H9 (cell line): ENCODE data around the gene CCR2. TPM values are rescaled to one million over a fixed set of nuclear protein-coding genes. Genes with fewer than 3 reads are reported as not detected.

Experiments used
- DNase-seq: peaks from one replicate; pipeline ENCODE4 v3.0.0-alpha.2; 2017
- H2AFZ ChIP-seq: one replicate; pipeline ENCODE4 v1.6.1; 2013; ENCODE audit warnings: mild to moderate bottlenecking, low read length, control low read depth, moderate library complexity
- H2AK5ac ChIP-seq: 2 replicates; pipeline ENCODE4 v1.6.1; 2013; ENCODE audit warnings: low read length, control low read depth, mixed read lengths; ENCODE audit not compliant: insufficient read length
- H2BK120ac ChIP-seq: one replicate; pipeline ENCODE4 v1.6.1; 2013; ENCODE audit warnings: low read depth, mild to moderate bottlenecking, low read length, control low read depth, inconsistent platforms; ENCODE audit not compliant: poor library complexity, severe bottlenecking
- H2BK12ac ChIP-seq: 2 replicates; pipeline ENCODE4 v1.6.1; 2013; ENCODE audit warnings: low read length, control low read depth, mixed read lengths, low read depth; ENCODE audit not compliant: insufficient read length
- H2BK15ac ChIP-seq: 2 replicates; pipeline ENCODE4 v1.6.1; 2013; ENCODE audit warnings: low read depth, low read length, control low read depth
- H2BK20ac ChIP-seq: one replicate; pipeline ENCODE4 v1.6.1; 2013; ENCODE audit warnings: low read depth, mild to moderate bottlenecking, low read length, control low read depth, inconsistent platforms; ENCODE audit not compliant: poor library complexity, severe bottlenecking
- H2BK5ac ChIP-seq: 2 replicates; pipeline ENCODE4 v1.6.1; 2013; ENCODE audit warnings: low read length, control low read depth, mixed read lengths; ENCODE audit not compliant: insufficient read length
- H3K14ac ChIP-seq: 2 replicates; pipeline ENCODE4 v1.6.1; 2013; ENCODE audit warnings: low read length, control low read depth; ENCODE audit not compliant: insufficient read depth
- H3K18ac ChIP-seq: 2 replicates; pipeline ENCODE4 v1.6.1; 2013; ENCODE audit warnings: low read depth, mild to moderate bottlenecking, mixed read lengths, low read length, control low read depth; ENCODE audit not compliant: insufficient read length
- H3K23ac ChIP-seq: 2 replicates; pipeline ENCODE4 v1.6.1; 2013; ENCODE audit warnings: low read length, control low read depth, mixed read lengths, low read depth; ENCODE audit not compliant: insufficient read length
- H3K23me2 ChIP-seq: 2 replicates; pipeline ENCODE4 v1.6.1; 2013; ENCODE audit warnings: low read depth, mild to moderate bottlenecking, mixed read lengths, low read length, control low read depth; ENCODE audit not compliant: insufficient read length, poor library complexity, severe bottlenecking
- H3K27ac ChIP-seq: 2 replicates; pipeline ENCODE4 v1.5.1; 2013; ENCODE audit warnings: low read length, control low read depth, mixed read lengths, low read depth; ENCODE audit not compliant: insufficient read length
- H3K27me3 ChIP-seq: 2 replicates; pipeline ENCODE4 v1.6.1; 2013; ENCODE audit warnings: low read length, control low read depth, inconsistent platforms; ENCODE audit not compliant: insufficient read depth
- H3K4ac ChIP-seq: 2 replicates; pipeline ENCODE4 v1.6.1; 2013; ENCODE audit warnings: low read depth, mild to moderate bottlenecking, control low read depth, inconsistent platforms, low read length, moderate library complexity
- H3K4me1 ChIP-seq: 2 replicates; pipeline ENCODE4 v1.6.1; 2013; ENCODE audit warnings: low read length, control low read depth, inconsistent platforms; ENCODE audit not compliant: insufficient read depth
- H3K4me2 ChIP-seq: 2 replicates; pipeline ENCODE4 v1.6.1; 2013; ENCODE audit warnings: low read length, control low read depth, mixed read lengths; ENCODE audit not compliant: insufficient read length, insufficient read depth
- H3K56ac ChIP-seq: 2 replicates; pipeline ENCODE4 v1.6.1; 2013; ENCODE audit warnings: low read depth, mild to moderate bottlenecking, mixed read lengths, low read length, control low read depth; ENCODE audit not compliant: insufficient read length
- H3K79me1 ChIP-seq: 2 replicates; pipeline ENCODE4 v1.6.1; 2013; ENCODE audit warnings: low read depth, mild to moderate bottlenecking, moderate library complexity, low read length, control low read depth, inconsistent platforms; ENCODE audit not compliant: insufficient read depth, poor library complexity, severe bottlenecking
- H3K79me2 ChIP-seq: 2 replicates; pipeline ENCODE4 v1.6.1; 2013; ENCODE audit warnings: low read length, control low read depth, inconsistent platforms; ENCODE audit not compliant: insufficient read depth
- H3K9ac ChIP-seq: 2 replicates; pipeline ENCODE4 v1.6.1; 2013; ENCODE audit warnings: low read length, control low read depth, mixed read lengths; ENCODE audit not compliant: insufficient read length; ENCODE audit errors: extremely low read depth
- H3K9me3 ChIP-seq: one replicate; pipeline ENCODE4 v1.6.1; 2013; ENCODE audit warnings: low read depth, low read length, inconsistent platforms; ENCODE audit not compliant: control insufficient read depth
- H3T11ph ChIP-seq: one replicate; pipeline ENCODE4 v1.6.1; 2013; ENCODE audit warnings: mild to moderate bottlenecking, low read length, control low read depth, inconsistent platforms
- H4K20me1 ChIP-seq: one replicate; pipeline ENCODE4 v1.6.1; 2013; ENCODE audit not compliant: control insufficient read depth, insufficient read length, insufficient read depth
- H4K5ac ChIP-seq: 2 replicates; pipeline ENCODE4 v1.6.1; 2013; ENCODE audit warnings: low read depth, mild to moderate bottlenecking, mixed read lengths, low read length, control low read depth; ENCODE audit not compliant: insufficient read length
- H4K8ac ChIP-seq: replicated peaks from 2 replicates; pipeline ENCODE4 v1.6.1; 2013; ENCODE audit warnings: low read length, control low read depth, mixed read lengths, low read depth; ENCODE audit not compliant: insufficient read length
- H4K91ac ChIP-seq: 2 replicates; pipeline ENCODE4 v1.6.1; 2013; ENCODE audit warnings: low read depth, mild to moderate bottlenecking, moderate library complexity, mixed read lengths, low read length, control low read depth; ENCODE audit not compliant: insufficient read length
- H3K27ac Mint-ChIP-seq, 3 experiments: 2 replicates in 2 of 3; 3 replicates in 1 of 3; pipeline ENCODE4 v1.8.0; 2020 to 2021; ENCODE audit warnings: mixed read lengths in 3 of 3, mild to moderate bottlenecking in 1 of 3, moderate library complexity in 1 of 3
- H3K27me3 Mint-ChIP-seq: 2 replicates; pipeline ENCODE4 v1.8.0; 2021; ENCODE audit warnings: low read depth, mild to moderate bottlenecking, moderate library complexity, mixed read lengths
- H3K36me3 Mint-ChIP-seq, 3 experiments: 2 replicates in 2 of 3; 3 replicates in 1 of 3; pipeline ENCODE4 v1.8.0; 2020 to 2021; ENCODE audit warnings: low read depth in 3 of 3, mixed read lengths in 3 of 3; ENCODE audit not compliant: insufficient read depth in 1 of 3
- H3K4me1 Mint-ChIP-seq, 2 experiments: 2 replicates each; pipeline ENCODE4 v1.8.0; 2020; ENCODE audit warnings: mixed read lengths in 2 of 2
- H3K4me3 Mint-ChIP-seq, 2 experiments: 2 replicates in 1 of 2; 3 replicates in 1 of 2; pipeline ENCODE4 v1.8.0; 2020 to 2021; ENCODE audit warnings: mild to moderate bottlenecking in 2 of 2, mixed read lengths in 2 of 2, moderate library complexity in 1 of 2
- H3K9me3 Mint-ChIP-seq, 2 experiments: 2 replicates in 1 of 2; 3 replicates in 1 of 2; pipeline ENCODE4 v1.8.0; 2020; ENCODE audit warnings: mild to moderate bottlenecking in 2 of 2, mixed read lengths in 2 of 2, moderate library complexity in 1 of 2
- CTCF ChIP-seq: fragments of 200-600 bp; sonication (generic); conservative IDR thresholded peaks from 3 replicates; pipeline ENCODE4 v1.8.0; 2021; ENCODE audit warnings: antibody characterized with exemption, mild to moderate bottlenecking
- WGBS: extraction: QIAGEN DNeasy Blood & Tissue Kit; methylation state at CpG from one replicate; pipeline ENCODE4 v1.1.7; 2013; ENCODE audit warnings: missing lambda C conversion rate, low lambda C conversion rate, mixed read lengths; ENCODE audit not compliant: insufficient read length; ENCODE audit errors: extremely low coverage; 5-methylcytosine and 5-hydroxymethylcytosine counted together
- total RNA-seq: library from RNA; stranded (reverse); gene quantifications from 2 replicates; pipeline ENCODE4 v1.2.1, GENCODE V29; 2021

CCR2 gene
- total RNA-seq, 1 experiment from 2014 or later: not detected

- H3K79me1 ChIP-seq: no peaks in the 10 kb centered on the region
- H3K27me3 Mint-ChIP-seq: peaks cover 4% of the 10 kb centered on the region
- H2AK5ac ChIP-seq: no peak overlapping the region
- no peak for TF ChIP-seq CTCF
- H3K79me2 ChIP-seq: no peaks in the 10 kb centered on the region
- no peaks in the 10 kb centered on the region for H3K9me3 Mint-ChIP-seq
- no peak for DNase-seq
- H2BK12ac ChIP-seq: no peak overlapping the region
- H2BK120ac ChIP-seq: no peak overlapping the region
- no peak overlapping the region for H2BK20ac ChIP-seq
- no peak overlapping the region for H4K91ac ChIP-seq
- H3K14ac ChIP-seq: no peak overlapping the region
- H3K4me1 Mint-ChIP-seq: peaks cover 0 to 2% of the 10 kb centered on the region in 2 experiments; a peak in 1 of 4 replicates
- H2BK5ac ChIP-seq: no peak overlapping the region
- H3K36me3 Mint-ChIP-seq: no peaks in the 10 kb centered on the region
- no peaks in the 10 kb centered on the region for H3K4me1 ChIP-seq
- H3K4me3 Mint-ChIP-seq: no peak overlapping the region
- no peak overlapping the region for H3T11ph ChIP-seq
- no peak overlapping the region for H3K18ac ChIP-seq
- H2AFZ ChIP-seq: no peak overlapping the region
- no peaks in the 10 kb centered on the region for H3K27me3 ChIP-seq
- no peaks in the 10 kb centered on the region for H4K20me1 ChIP-seq
- H3K9ac ChIP-seq: no peak overlapping the region
- H3K27ac ChIP-seq: no peak overlapping the region
- WGBS: no CpG with 5 or more reads among the region's 5 CpGs
- no peaks in the 10 kb centered on the region for H3K9me3 ChIP-seq
- H3K23ac ChIP-seq: no peak overlapping the region
- H3K4me2 ChIP-seq: no peak overlapping the region
- no peak overlapping the region for H2BK15ac ChIP-seq
- no peak overlapping the region for H4K5ac ChIP-seq
- no peak overlapping the region for H3K27ac Mint-ChIP-seq
- no peak overlapping the region for H3K56ac ChIP-seq
- no peak overlapping the region for H4K8ac ChIP-seq
- H3K23me2 ChIP-seq: no peaks in the 10 kb centered on the region
- H3K4ac ChIP-seq: no peak overlapping the region
These were observed 46.9 kb downstream of the CCR2 start for GRCh38 chr3:46400846-46401245.
